ENCODE results near the gene MYO5B.

- TF ChIP-seq, protein P1, sequence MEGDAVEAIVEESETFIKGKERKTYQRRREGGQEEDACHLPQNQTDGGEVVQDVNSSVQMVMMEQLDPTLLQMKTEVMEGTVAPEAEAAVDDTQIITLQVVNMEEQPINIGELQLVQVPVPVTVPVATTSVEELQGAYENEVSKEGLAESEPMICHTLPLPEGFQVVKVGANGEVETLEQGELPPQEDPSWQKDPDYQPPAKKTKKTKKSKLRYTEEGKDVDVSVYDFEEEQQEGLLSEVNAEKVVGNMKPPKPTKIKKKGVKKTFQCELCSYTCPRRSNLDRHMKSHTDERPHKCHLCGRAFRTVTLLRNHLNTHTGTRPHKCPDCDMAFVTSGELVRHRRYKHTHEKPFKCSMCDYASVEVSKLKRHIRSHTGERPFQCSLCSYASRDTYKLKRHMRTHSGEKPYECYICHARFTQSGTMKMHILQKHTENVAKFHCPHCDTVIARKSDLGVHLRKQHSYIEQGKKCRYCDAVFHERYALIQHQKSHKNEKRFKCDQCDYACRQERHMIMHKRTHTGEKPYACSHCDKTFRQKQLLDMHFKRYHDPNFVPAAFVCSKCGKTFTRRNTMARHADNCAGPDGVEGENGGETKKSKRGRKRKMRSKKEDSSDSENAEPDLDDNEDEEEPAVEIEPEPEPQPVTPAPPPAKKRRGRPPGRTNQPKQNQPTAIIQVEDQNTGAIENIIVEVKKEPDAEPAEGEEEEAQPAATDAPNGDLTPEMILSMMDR (IDR thresholded peaks at IDR 0.05; ENCODE audit: poor library complexity): no peak
- TF ChIP-seq EZH2 (IDR thresholded peaks at IDR 0.05; ENCODE audit: borderline replicate concordance): no peak
These were observed 66.3 kb downstream of the MYO5B start for GRCh38 chr18:50128506-50129271.

All from hepatocyte (in vitro differentiated cells).